ENCODE results near the gene APOBEC3G.

APOBEC3G gene

GRCh38 chr22:39088685-39089032 is 11.6 kb downstream of the APOBEC3G start:
- Histone ChIP-seq H3K4me1 (ENCODE audit: insufficient read depth, low read length, severe bottlenecking) (no peaks in the 10 kb centered on the region), H3K9me3 (ENCODE audit: low read length) (no peaks in the 10 kb centered on the region), H3K4me3 (ENCODE audit: low read depth, low read length, poor library complexity, severe bottlenecking) (no peak overlapping the region), H2AFZ (ENCODE audit: low read length) (no peak overlapping the region), H3K79me2 (ENCODE audit: insufficient read depth, low read length) (no peaks in the 10 kb centered on the region), H3F3A (ENCODE audit: insufficient read depth, low read length) (no peaks in the 10 kb centered on the region), H3K4me2 (ENCODE audit: low read length) (no peak overlapping the region), H3K36me3 (ENCODE audit: insufficient read depth, low read length) (no peaks in the 10 kb centered on the region), H3K27ac (ENCODE audit: low read depth, low read length, poor library complexity, severe bottlenecking) (no peak overlapping the region), H3K9me2 (ENCODE audit: low read depth, low read length) (no peaks in the 10 kb centered on the region), H3K9ac (ENCODE audit: low read length) (no peak overlapping the region), H4K20me1 (ENCODE audit: insufficient read depth, low read length) (no peaks in the 10 kb centered on the region), H3K27me3 (ENCODE audit: insufficient read depth, low read length) (peaks cover 4% of the 10 kb centered on the region; the same call in 1 of the 2 replicates)
- TF ChIP-seq EZH2 (IDR thresholded peaks at IDR 0.05; ENCODE audit: borderline replicate concordance, low read length) (no peak), CTCF (IDR thresholded peaks at IDR 0.05; ENCODE audit: low read length) (no peak)

- H3K4me3 ChIP-seq (ENCODE audit: low read depth, low read length, poor library complexity, severe bottlenecking) = no peak overlapping the region
- no peak overlapping the region for H2AFZ ChIP-seq (ENCODE audit: low read length)
- no peaks in the 10 kb centered on the region for H3K9me2 ChIP-seq (ENCODE audit: low read depth, low read length)
- no peaks in the 10 kb centered on the region for H3K4me1 ChIP-seq (ENCODE audit: insufficient read depth, low read length, severe bottlenecking)
- H3K4me2 ChIP-seq (ENCODE audit: low read length) = no peak overlapping the region
- no peaks in the 10 kb centered on the region for H3K79me2 ChIP-seq (ENCODE audit: insufficient read depth, low read length)
- H3K9ac ChIP-seq (ENCODE audit: low read length) = no peak overlapping the region
- no peaks in the 10 kb centered on the region for H3F3A ChIP-seq (ENCODE audit: insufficient read depth, low read length)
- no peaks in the 10 kb centered on the region for H3K36me3 ChIP-seq (ENCODE audit: insufficient read depth, low read length)
- no peaks in the 10 kb centered on the region for H4K20me1 ChIP-seq (ENCODE audit: insufficient read depth, low read length)
- H3K27me3 ChIP-seq (ENCODE audit: insufficient read depth, low read length) = no peaks in the 10 kb centered on the region
- H3K9me3 ChIP-seq (ENCODE audit: low read length) = no peaks in the 10 kb centered on the region
- H3K27ac ChIP-seq (ENCODE audit: low read depth, low read length, poor library complexity, severe bottlenecking) = no peak overlapping the region
- TF ChIP-seq CTCF (IDR thresholded peaks at IDR 0.05; ENCODE audit: low read length) (no peak), EZH2 (IDR thresholded peaks at IDR 0.05; ENCODE audit: borderline replicate concordance, low read length) (no peak)
Measured at GRCh38 chr22:39089928-39090327, 12.9 kb downstream of the APOBEC3G start.

- TF ChIP-seq CTCF (IDR thresholded peaks at IDR 0.05; ENCODE audit: low read length) = no peak
- TF ChIP-seq EZH2 (IDR thresholded peaks at IDR 0.05; ENCODE audit: borderline replicate concordance, low read length) = no peak
- no peaks in the 10 kb centered on the region for H3K79me2 ChIP-seq (ENCODE audit: insufficient read depth, low read length)
- H3F3A ChIP-seq (ENCODE audit: insufficient read depth, low read length) = no peaks in the 10 kb centered on the region
- no peak overlapping the region for H3K27ac ChIP-seq (ENCODE audit: low read depth, low read length, poor library complexity, severe bottlenecking)
- H3K4me3 ChIP-seq (ENCODE audit: low read depth, low read length, poor library complexity, severe bottlenecking) = no peak overlapping the region
- H3K9me2 ChIP-seq (ENCODE audit: low read depth, low read length) = no peaks in the 10 kb centered on the region
- H3K4me1 ChIP-seq (ENCODE audit: insufficient read depth, low read length, severe bottlenecking) = no peaks in the 10 kb centered on the region
- H3K4me2 ChIP-seq (ENCODE audit: low read length) = no peak overlapping the region
- H4K20me1 ChIP-seq (ENCODE audit: insufficient read depth, low read length) = no peaks in the 10 kb centered on the region
- no peak overlapping the region for H2AFZ ChIP-seq (ENCODE audit: low read length)
- no peak overlapping the region for H3K9ac ChIP-seq (ENCODE audit: low read length)
- no peaks in the 10 kb centered on the region for H3K27me3 ChIP-seq (ENCODE audit: insufficient read depth, low read length)
- H3K9me3 ChIP-seq (ENCODE audit: low read length) = no peaks in the 10 kb centered on the region
- H3K36me3 ChIP-seq (ENCODE audit: insufficient read depth, low read length) = no peaks in the 10 kb centered on the region
Measured at GRCh38 chr22:39090426-39091064, 13.5 kb downstream of the APOBEC3G start.
